Ureter (tissue), 1 donor: ENCODE data around the gene RBM19. TPM values are rescaled to one million over a fixed set of nuclear protein-coding genes. Genes with fewer than 3 reads are reported as not detected.
"Not testable (repeated sequence)": the region's sequence is repeated elsewhere in the genome, so short reads cannot be mapped to it uniquely, and the experiment has no call there.

ENCODE experiments used
- DNase-seq: peaks from one replicate; pipeline ENCODE4 v3.0.0-alpha.2; 2020; ENCODE audit warnings: low spot score
- total RNA-seq: library from RNA; stranded (reverse); gene quantifications from one replicate; pipeline ENCODE4 v1.2.4, GENCODE V29; 2023
- donor health status: DM: yes; HTN: yes; CAD: no.

Gene RBM19
- total RNA-seq, 1 donor from 2014 or later, result 60.0 TPM

DNA sequence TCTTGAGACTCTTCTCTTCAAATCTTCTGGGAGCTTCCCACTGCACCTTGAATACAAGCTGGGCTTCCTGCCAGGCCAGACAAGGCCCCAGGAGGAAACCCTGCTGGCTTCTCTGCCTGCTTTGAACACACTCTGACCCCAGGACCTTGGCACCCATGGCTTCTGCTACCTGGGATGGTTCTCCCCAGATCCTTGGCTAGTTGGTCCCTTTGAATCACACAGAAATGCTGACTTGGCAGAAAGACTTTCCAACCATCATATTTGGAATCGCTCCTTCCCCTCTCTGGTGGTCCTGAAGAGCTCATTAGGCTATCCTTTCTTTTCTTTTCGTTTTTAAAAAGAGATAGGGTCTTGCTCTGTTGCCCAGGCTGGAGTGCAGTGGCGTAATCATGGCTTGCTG lies 132.7 kb downstream of the RBM19 start:
- DNase-seq, result no peak

DNA sequence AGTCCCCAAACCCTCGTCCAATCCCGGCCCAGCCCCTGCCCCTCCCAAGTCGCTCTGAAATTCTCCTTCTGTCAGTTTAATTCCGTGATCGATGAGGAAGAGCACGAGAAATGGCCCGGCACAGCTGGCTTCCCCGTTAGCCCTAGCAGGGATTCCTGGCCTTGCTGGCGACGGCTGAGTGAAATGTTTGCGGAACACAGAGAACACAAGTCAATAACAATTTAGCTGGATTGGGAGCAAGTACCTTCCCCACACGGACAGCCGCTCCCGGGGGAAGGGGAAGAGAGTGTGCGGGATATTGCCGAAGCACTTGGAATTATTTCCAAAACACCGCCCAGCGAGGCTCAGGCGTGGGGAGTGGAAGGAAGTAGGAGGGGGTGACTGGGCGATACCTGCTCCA lies 134.6 kb downstream of the RBM19 start:
- no peak for DNase-seq

DNA sequence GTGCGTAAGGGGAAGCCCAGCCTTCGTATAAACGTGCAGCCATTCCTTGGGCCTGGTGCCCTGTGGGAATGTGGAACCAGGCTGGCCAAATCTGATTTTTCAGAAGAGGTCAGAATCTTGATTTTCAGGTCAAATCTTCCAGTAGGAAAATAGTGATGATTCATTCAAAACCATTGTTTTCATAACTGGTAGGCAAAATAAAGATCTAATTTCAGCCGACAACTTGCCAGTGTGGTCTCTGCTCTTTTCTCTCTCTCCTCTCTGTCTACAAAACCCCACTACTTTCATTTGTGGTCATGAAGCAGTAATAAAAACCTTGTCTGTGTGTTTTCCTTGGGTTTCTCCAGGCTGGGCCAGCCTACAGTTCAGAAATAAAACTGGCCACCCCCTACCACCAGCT lies 135.1 kb downstream of the RBM19 start:
- DNase-seq, result no peak

DNA sequence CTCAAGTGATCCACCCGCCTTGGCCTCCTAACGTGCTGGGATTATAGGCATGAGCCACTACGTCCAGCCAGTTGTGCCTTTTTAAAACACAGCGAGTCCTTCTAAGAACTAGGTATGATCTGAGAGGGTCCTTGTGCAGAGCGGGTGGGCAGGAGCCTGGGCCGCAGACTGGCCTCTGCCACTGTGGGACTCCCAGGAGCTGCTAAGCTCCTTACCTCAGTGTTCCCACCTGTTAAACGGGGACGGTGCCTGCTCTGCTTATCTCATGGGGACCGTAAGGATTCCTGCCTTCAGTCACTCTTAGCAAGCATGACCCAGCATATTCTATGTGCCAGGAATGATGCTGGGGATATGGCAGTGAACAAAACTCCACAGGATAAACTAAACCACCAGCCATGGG lies 136.9 kb downstream of the RBM19 start:
- DNase-seq, result no peak

DNA sequence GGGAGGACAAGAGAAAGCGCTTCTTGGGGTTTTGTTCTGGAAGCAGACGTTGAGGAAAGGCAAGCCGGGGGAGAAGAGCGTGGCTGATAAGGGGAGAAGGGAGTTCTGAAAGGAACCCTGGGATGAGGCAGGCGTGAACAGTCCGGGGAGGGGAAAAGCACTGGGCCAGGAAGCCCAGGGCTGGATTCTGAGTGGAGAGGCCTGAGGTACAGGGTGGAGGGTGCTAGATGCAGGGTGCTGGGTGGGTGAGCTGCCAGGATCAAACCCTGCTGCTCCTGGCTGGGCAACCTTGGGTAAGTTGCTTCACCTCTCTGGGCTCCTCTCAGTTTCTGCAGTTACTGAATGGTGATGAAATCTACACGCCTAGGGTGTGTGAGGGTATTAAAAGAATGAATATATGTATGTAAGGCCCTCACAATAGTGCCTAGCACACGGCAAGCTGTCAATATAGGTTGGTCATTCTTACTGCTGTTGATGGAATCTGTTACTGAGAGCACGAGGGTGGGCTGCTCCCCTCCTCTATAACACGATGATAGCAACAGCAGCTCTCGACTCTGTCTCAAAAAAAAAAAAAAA lies 138.5 kb downstream of the RBM19 start:
- DNase-seq, result no peak

DNA sequence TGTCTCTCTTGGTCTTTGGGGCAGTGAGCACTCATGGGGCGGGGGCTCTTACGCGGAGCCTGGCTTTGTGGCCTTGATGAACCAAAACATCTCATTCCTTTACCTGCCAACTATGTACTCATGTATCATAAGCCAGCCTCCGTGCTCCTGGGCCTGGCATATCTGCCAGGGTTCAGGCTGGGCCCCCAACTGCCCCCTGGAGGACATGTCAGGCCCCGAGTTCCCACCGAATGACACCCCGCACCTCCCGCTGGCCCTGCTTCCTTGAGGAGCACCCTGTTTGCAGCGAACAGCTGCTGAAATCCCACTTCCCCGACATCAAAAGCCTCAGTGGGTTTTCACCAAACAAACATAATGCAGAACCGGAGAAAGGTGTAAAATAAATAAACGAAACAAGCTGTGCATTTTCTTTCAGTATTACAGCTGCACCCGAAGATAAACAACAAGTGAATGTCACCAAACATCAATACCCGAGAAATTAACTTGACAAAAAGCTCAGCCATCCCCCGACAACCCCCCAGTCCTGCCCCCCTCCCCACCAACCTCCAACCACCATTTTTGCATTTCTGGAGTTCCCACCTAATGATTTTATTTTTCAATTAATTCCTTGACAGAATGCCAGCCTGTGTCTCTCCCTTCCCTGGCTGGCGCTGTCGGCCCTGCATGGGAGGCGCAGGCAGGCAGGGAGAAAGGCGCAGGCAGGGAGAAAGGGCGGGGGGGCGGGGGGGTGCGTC lies 139.2 kb downstream of the RBM19 start:
- DNase-seq, result no peak

DNA sequence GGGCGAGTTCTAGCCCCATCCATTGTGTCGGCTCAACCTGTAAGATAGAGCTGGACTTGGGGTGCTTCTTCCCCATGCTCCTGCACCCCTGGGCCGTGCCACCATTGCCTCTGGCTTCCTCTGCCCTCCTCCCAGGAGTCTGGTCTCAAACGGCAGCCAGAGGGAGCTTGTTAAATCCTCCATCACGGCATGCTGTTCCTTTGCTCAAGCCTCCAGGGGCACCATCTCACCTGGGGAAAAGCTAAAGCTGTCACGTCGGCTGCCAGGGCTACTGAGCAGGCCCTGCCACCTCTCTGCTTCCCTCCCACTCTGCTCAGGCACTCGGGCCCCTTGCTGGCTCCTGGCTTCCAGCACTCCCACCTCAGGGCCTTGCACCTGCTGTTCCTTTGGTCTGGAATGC lies 140.4 kb downstream of the RBM19 start:
- DNase-seq, result no peak

DNA sequence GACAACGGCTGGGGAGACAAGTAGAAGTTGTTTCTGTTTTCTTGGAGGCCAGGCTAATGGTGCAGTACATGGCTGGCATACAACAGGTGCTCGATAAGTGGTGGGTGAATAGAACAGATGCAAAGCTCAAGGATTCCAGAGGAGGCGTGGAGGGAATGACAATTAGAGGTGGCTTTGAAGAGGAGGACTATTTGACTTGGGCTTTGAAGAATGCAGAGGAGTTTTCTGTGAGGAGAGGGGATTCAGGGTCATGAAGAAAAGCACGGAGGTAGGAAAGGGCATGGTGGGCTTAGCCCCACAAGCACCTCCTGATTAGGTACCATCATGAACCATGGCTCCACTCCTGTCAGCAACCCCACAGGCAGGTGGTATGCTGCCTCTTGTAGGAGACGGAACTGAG lies 142.3 kb downstream of the RBM19 start:
- DNase-seq, result no peak

DNA sequence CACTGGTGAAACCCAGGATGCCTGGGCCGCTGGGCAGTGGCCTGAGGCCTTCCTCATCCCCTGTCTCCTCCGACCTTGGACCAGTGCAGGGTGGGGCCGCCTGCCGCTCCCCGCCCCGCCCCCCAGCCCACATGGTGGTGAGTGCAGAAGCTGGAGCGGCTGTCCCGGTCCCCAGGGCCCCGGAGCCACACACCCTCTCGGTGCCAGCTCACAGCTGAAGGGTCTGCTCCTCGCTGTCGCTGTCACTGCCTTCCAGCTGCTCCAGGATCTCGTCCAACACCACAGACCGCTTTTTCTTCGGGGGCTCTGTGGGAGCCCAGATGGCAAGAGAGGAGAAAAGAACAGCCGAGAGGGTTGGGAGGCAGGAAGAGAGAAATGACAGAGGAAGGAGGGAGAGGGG lies 143.1 kb downstream of the RBM19 start:
- no peak for DNase-seq

DNA sequence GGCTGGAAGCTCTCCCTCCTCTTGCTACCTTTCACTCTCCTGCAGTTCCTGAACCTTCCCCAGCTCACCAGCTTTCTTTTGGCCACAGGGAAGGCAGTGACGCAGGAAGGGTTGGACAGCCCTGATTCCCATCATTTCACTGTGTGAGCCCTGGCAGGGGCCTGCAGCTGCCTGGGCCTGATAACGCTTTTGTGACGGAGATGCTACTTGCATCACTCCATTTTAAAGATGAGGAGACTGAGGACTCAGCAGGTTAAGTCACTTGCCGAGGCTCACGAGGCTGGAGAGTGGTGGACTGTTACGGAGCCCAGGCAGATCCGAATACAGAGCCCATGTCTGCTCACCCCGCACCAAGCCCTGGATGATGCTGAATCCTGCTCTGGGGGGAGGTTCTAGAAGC lies 145.3 kb downstream of the RBM19 start:
- no peak for DNase-seq

DNA sequence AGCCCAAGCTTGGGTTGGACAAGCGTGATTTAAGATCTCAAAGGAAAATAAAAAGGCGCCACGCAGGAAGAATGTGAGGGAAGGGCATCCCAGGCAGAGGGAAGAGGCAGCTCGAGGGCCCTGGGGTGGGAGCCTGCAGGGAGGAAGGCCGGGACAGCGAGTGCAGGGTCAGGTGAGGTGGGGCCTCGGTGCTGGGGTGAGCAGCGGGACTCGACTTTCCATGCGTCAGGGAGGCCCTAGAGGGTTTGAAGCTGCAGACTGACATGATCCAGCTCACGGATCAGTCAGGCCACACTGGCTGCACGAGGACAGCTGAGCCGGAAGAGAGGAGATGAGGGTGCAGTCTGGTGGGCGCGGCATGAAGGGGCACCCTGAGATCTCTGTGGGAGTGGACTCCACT lies 145.8 kb downstream of the RBM19 start:
- no peak for DNase-seq

DNA sequence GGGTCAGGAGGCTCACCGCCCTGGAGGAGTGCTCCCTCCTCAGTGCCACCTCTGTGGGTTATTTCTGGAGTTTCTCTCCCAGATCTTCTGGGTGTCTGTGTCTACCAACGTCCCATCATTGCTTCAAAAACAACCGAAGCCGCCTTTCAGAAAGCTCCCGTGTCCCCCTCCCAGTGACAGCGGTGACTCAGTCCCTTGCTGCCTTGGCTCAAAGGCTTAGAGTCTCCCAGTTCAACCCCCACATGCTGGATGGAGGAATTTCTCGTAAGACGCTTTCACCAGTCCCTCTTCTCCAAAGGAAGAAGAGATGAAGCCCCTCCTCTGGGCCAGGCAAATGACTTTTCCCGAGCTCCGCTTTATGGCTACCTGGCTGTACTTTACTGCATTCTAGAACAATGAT lies 146.6 kb downstream of the RBM19 start:
- no peak for DNase-seq

DNA sequence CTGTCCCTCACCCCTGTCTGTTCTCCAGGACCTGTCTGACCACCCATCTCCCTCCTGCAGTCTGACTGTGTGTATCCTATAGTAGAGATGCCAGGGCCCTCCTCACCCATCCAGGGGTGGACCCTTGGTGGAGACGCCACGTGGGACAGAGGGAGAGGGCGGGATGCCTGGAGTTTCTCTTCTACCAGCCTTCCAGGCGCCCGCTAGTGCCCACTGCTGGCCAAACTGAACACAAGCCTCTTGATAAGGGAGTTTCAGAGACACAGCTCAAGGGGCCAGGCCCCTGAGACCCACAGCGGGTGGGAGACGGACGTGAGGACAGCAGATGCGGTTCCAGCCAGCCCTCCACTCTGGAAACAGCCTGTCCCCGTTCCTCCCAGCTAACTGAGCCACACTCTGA lies 147.3 kb downstream of the RBM19 start:
- no peak for DNase-seq

DNA sequence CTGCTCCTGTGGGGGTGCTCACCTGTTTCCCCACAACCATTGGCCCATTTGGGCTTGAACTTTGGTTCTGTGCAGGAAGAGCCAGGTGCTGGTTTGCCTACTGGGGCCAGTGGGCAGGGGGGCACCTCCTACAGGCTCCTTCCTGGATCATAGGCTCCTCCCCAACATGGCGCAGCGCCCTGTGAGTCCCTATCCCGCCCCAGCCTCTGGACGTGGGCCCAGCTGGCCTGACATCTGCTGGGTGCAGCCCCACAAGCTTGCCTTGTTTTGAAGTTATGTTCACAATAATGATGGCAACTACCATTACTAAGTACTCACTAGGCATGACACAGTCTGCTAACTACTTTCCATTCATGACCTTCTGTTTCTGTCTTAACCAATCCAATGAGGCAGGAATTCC lies 147.8 kb downstream of the RBM19 start:
- DNase-seq, result no peak

DNA sequence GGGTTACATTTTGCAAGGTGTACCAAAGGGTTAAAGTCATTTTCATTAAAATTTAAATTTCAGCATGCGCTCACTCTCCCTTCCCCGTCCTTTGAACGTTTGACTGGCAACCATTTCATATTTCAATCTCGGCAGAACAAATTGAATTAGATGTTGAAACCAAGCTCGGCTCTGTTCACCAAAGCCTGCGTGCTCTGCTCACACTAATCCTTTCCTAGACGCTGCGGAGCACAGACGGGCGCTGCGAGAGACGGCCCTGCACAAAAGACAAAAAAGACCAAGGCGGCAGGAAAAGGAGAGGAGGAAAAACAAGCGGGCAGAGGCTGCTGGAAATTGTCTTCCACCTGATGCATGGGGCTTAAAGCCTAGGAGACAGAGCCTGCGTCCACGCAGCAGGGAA lies 149.3 kb downstream of the RBM19 start:
- no peak for DNase-seq

DNA sequence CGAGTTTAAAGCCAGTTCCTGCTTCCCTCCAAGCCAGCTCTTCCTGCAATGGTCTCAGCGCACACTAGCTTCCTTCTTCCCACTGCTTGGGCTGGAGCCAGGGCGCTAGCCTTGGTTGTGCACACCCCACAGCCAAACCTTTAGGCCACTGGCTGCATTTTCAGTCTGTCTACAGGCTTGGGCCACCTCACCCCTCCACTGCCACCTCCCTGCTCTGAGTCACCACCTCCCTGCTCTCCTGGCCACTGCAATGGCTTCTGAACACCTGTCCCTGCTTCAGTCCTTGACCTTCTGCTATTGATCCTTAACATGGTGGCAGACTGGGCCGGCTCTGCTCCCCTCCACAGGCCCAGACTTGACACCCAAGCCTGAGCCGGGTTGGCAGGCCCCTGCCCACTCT lies 151.1 kb downstream of the RBM19 start:
- no peak for DNase-seq

DNA sequence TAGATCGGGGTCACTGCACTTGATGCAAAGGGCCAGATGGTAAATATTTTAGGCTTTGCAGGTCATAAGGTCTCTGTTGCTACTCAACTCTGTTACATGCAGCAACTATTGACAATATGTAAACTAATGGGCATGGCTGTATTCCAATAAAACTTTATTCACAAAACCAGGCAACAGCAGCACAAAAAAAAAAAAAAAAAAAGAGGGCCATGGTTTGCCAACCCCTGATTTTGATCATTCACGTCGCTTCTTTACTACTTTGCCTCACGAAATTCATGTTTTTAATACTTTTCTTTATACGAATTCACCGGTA lies 152.9 kb downstream of the RBM19 start:
- no peak for DNase-seq

DNA sequence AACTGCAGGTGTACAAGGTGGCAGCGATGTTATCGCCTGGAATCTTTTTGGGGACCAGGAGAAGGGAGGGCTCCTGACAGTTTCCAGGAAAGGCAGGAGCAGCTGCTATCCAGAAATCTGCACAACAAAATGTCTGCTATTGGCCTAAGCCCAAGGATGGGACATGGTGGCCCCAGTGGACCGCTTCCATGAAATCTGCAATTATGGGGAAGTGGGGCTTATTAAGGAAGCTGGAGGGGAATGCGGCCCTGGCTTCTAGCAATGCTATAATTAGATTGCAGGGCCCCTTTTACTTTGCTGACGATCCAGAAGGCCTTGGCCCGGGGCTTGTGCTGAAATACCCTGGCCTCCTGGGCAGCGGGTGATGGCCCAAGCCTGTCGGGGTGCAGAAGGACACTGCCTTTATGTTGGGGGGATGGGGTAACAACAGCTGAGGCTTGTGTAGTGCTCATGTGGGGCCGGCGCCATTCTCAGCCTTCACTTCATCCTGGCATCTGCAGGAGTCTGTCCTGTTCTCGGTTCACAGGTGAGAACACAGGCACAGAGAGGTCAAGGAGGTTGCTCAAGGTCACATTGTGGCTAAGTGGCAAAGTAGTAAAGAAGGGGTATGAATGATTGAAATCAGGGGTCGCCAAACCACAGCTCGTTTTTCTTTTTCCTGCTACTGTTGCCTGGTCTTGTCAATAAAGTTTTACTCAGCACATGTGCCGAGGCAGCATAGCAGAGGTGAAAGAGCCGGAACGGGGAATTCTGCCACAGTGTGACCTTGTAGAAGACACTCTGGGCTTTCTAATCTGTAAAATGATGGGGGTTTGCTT lies 153.5 kb downstream of the RBM19 start:
- DNase-seq, result no peak

DNA sequence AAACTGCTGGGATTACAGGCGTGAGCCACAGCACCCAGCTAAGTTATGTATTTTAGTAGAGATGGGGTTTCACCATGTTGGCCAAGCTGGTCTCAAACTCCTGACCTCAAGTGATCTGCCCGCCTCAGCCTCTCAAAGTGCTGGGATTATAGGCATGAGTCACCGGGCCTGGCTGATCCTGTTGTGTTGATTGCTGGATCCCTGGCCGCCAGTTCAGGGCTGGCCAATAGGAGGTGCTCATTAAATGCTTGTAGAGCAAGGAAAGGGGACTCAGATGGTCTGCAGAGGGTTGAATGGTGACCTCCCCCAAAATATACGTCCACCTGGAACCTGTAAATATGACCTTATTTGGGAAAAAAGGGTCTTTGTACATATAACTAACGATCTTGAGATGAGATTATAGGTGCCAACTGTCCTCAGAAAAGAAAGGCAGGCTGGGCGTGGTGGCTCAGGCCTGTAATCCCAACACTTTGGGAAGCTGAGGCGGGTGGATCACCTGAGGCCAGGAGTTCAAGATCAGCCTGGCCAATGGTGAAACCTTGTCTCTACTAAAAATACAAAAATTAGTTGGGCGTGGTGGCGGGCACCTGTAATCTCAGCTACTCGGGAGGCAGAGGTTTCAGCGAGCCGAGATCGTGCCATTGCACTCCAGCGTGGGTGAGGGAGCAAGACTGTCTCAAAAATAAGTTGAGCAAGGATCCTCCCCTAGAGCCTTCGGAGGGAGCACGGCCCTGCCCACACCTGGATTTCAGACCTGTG lies 156.5 kb downstream of the RBM19 start:
- DNase-seq, result not testable (repeated sequence)

DNA sequence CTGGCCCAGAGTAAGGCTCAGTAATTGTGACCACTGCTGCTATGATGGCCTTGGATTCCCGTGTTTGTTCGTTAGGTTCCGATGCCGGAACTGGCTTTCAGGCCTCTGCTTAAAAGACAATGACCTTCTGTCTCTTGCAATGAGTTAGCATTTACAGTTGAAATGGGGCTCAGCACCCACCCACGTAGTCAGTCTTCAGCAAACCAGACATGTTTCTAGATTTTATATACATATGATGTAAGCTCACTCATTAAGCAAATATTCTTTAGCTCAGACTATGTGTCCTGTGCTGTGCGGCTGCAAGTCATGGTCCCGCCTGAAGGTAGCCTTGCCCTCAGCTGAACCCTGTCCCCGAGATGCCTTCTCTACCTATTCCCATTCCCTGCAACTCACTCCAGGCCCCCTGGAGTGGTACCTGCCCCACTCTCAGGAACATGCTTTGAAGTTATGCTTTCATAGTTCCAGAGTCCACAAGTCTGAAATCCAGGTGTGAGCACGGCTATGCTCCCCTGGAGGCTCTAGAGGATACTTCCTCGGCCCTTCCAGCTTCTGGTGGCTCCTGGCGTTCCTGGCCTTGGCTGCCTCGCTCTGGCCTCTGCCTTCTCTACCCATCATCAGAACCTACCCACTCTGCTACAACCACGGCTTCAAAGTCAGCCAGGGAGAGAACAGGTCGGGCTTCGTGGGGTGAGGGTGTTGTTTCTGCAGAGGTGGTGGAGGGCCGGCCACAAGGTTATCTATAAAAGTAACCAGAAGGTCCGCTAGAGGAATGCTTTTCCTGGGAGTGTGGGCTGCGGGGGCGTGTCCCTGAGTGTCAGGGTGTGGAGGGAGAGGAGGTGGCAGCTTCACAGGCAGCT lies 157.8 kb downstream of the RBM19 start:
- no peak for DNase-seq

DNA sequence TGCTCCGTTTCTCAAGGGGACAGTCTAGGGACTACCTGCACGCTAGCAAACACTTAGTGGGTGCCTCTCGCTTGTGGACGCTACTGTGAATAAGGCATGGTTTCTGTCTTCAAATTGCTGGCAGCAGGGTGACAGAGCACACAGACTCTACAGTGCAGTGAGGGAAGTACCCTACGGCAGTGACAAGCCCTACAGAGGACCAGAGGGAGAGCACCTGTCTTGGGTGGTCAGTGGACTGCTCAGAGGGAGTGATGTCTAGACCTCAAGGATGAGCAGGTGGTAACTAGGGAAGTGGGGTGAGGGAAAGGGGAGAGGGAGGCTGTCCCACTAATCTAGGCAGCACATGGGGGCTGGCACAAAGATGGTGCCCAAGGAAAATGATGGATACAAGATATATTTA lies 160.5 kb downstream of the RBM19 start:
- DNase-seq, result no peak
